CD1c-positive myeloid dendritic cell (primary cell): Measurements from ENCODE around the gene ALKBH6.
A peak's percentile ranks its signal among the peaks of the same experiment; 100 is the strongest.

Experiments used
- DNase-seq: peaks from one replicate; pipeline ENCODE4 v3.0.0-alpha.2; 2016; ENCODE audit errors: extremely low spot score

The ALKBH6 gene

DNA sequence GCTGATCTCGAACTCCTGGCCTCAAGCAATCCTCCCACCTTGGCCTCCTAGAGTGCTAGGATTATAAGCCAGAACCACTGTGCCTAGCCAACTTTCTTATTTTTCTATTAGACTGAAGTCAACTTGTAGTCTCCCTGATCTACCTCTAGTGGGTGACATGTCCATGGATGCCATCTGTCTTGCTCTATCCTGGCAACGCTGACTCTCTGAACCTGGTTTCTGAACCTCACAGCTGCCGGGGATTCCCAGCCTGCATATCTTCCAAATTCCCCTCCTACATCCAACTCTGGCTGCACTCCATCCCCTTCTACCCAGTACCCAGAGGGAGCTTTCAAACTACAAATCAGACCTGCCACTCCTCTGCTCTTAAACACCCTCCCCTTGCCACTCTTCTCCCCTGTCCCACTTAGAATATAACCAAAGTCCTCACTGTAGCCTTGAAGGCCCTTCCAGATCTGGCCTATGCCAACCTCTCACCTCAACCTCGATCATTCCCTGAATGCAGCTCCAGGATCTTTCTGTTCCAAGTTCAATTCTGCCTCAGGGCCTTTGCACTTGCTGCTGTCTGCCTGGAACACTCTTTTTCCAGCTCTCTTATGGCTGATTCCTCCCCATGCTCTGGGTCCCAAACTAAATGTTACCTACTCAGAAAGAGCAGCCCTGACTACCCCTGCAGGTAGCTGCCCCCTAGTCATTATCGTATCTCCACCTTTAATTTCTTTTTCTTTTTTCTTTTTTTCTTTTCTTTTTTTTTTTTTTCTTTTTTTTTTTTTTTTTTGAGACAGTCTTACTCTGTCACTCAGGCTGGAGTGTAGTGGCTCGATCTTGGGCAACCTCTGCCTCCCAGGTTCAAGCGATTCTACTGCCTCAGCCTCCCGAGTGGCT, 16.5 kb upstream of the ALKBH6 start:
- DNase-seq: no peak

DNA sequence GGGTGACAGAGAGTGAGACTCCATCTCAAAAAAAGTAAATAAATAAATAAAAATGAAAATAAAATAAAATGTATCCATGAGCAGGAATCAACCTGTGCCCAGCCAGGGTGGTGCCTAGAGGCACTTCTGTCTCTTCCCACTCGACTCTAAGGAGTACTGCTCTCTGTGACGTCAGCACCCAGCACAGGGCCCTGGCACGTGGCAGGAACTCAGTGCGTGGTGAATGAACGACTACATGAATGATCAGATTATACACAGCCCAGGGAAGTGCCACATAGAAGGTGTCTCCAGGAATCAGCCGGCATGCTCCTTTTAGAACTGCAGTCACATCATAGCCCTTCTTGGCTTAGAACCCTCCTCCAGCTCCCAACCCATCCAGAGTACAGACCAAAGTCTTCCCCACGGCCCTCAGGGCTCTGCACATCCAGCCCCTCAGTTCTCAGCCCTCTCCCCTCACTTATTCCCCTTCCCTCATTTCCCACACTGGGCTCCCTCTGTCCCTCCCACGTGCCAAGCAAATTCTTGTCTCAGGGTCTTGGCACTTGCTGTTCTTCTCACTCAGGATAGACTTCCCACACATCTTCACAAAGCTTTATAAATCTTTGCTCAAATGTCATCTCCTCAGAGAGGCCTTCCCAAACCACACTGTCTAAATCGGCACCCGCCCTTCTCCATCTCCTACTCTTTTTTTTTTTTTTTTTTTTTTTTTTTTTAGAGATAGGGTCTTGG, 14.5 kb upstream of the ALKBH6 start:
- DNase-seq: no peak

DNA sequence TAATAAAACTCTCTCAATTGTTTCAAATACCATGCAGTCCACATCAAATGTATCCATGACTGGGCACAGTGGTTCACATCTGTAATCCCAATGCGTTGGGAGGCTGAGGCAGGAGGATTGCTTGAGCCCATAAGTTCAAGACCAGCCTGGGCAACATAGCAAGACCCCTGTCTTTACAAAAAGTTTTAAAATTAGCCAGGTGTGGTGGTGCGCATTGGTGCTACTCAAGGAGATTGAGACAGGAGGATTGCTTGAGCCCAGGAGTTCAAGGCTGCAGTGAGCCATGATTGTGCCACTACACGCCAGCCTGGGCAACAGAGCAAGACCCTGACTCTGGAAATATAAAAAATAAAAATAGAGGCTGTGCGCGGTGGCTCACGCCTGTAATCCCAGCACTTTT, 13.7 kb upstream of the ALKBH6 start:
- no peak for DNase-seq

DNA sequence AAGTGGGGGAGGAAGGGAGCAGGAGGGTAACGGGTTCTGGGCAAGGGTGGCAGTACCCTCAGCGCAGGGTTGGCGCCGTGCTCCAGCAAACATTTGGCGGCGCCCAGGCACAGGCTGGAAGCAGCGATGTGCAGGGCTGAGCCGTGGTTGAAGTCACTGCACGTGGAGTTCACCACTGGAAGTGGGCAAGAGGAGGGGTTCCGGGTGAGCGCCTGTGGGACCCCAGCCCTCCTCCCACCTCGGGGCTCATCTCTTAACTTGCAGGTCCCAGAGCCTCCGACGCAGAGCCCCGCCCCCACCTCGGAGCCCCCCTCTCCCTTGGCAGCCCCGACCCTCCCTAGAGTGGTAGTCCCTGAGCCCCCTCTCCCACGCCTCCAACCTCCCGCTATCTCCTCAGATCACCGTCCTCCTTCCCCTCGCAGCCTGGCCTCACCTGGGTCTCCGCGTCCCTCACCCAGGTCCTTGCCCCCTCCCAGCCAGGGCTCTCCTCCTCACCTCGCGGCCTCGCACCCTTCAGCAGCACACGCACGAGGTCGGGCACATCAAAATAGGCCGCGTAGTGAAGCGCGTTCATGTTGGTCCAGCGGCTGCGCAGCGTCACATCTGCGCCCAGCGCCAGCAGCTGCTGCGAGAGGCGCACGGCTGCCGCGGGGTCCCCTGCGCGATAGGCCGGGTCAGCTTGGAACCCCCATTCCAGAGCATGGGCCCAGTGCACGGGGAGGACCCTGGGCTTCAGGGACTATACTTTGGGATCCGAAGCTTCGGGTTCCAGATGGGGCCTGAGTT, 12.3 kb upstream of the ALKBH6 start:
- DNase-seq: no peak

DNA sequence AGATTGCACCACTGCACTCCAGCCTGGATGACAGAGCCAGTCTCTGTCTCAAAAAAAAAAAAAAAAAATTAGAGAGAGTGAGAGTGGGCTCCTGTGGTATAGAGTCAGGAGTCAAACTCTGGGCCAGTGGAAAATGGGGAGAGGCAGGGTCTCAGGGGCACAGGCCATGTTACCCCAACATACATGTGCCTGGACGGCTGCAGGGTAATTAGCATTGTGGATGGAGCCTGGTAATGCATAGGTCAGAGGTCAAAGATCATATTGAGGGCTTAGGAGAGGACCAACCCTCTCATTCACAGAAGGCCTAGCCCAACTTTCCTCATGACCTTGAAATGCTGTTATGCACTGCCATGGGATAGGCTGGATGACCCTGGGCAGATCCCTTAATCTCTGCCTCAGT, 11.5 kb upstream of the ALKBH6 start:
- DNase-seq: no peak

DNA sequence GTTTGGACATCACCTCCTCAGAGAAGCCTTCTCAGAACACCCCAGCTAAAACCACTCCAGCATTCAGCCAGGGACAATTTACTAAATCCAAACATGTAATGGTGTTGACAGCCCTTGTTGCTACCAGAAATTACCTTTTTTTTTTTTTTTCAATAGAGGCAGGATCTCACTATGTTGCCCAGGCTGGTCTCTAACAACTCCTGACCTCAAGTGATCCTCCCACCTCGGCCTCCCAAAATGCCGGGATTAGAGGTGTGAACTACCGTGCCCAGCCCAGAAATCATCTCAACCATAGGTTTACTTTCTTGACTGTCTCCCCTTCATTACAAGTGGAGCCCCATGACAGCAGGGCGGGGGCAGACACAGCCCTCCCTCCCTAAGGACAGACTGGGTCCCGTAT, 9.4 kb upstream of the ALKBH6 start:
- DNase-seq: no peak

DNA sequence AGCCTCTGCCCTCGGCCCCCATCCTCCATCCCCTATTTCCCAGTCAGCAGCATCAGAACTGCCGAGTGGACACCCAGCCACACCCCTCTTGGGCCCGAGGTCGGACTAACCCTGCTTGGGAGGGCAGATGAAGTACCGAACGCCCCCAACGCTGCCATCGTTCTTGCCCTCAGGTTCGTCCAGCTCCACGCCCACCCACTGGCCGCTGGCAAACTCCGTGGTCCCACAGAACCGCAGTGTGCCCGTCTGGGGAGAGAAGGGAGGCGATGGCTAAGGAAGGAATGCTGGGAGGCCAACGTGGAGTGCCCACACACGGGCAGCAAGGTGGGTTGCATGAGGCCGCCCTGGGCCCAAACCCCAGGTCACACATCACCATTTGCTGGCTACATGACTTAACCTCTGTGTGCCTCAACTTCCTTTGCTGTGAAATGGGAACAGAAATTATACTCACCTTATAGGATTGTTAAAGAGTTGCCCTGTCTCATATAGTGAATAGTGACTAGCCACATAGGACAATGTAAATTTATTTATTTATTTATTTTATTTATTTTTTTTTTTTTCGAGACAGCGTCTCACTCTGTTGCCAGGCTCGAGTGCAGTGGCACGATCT, 5.2 kb upstream of the ALKBH6 start:
- no peak for DNase-seq

DNA sequence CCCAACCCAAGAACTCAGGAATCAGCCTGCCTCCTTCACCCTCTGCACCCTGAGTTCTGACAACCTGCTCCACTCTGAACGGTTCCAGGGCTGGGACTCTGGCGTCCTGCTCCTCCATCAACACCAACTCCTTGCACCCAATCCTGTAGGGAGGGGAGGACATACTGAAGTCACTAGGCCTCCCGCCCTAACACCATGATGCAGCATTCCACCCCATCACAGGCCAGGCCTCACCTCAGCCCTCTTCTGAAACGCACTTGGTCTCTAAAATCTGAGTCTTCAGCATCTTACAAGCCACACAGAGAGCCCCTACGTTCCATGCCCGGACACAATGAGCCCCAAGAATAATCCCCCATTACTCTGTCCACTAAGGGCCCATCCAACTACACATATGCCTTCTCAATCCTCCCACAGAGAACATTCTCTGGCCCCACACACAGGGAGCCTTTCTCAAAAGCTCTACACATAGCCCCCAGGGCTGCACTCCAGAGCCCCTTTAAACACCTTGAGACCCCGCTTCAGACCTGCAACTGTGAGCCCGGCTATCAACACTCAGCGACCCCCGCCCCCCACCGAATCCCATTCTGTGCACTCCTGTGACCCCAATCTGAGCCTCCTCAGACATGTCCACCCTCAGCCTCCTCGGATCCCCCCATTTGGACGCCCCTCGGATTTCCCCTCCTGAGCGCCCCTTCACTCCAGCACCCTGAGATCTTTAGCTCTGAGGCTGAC, 567 bp downstream of the ALKBH6 start:
- no peak for DNase-seq

DNA sequence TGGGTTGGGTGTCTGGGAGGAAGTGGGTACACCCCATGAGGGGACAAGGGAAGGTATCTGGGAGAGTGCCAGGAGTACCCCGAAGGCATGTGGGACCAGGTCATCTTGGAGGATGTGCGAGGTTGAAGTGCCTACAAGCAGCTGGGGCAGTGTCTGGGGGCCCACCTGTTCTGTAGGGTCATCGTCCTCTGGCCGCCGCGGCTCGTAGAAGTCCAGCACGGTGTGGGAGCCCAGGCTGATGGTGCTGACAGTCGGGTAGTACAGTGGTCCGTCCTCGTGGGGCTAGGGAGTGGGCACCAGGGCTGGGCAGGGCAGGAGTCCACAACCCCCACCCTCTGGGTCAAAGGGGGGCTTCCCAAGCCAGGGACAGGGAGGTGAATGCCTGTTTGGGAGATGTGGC, 3.6 kb downstream of the ALKBH6 start:
- no peak for DNase-seq

DNA sequence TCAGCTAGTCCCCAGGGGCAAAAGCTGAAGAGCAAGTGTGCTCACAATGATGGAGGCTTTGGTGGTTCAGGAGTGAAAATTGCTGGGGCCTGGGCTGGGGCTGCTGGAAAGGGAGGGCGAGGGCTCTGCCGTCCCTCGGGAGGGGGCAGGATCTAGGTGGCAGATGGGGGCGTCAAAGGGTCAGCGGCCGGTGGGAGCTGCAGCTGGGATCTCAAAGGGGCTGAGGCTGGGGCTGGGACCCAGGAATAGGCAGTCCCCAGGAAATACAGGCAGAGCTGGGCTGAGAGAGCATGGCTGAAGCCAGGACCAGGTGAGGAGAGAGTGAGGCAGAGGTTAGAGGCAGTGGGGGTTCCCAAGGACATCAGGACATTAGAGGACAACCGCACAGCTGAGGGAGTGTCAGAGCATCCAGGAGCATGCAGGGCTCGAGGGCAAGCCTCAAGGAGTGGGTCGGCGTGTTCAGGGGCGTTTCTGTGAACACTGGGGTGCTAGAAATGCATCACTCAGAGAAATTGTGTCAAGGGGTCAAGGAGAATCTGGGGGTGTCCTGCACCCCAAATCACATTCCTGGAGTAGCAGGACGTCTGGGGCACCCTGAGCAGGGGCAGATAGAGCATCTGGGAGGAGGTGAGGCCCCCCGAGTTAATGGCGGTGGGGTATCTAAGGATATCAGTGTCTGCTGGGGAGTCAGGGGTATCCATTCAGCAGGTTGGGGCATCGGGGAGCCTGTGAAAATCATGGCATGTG, 4.2 kb downstream of the ALKBH6 start:
- DNase-seq: no peak

DNA sequence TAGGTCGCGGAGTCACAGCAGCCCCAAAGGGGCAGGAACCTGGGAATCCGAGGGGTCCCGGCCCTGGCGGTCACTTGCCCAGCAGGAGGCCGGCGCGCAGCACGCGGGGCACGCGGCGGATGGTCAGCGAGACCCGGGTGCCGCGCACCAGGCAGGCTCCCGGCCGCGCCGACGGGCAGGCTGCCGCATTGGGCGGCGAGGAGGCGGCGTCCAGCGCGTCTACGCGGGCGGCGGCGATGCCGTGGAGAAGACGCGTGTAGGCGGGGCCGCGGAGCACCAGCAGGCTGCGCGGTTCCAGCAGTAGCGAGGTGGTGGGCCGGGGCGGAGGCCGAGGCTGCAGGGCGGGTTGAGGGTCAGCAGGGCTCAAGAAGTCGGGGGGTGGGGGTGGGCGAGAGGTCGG, 4.8 kb downstream of the ALKBH6 start:
- DNase-seq: peak; percentile 75

DNA sequence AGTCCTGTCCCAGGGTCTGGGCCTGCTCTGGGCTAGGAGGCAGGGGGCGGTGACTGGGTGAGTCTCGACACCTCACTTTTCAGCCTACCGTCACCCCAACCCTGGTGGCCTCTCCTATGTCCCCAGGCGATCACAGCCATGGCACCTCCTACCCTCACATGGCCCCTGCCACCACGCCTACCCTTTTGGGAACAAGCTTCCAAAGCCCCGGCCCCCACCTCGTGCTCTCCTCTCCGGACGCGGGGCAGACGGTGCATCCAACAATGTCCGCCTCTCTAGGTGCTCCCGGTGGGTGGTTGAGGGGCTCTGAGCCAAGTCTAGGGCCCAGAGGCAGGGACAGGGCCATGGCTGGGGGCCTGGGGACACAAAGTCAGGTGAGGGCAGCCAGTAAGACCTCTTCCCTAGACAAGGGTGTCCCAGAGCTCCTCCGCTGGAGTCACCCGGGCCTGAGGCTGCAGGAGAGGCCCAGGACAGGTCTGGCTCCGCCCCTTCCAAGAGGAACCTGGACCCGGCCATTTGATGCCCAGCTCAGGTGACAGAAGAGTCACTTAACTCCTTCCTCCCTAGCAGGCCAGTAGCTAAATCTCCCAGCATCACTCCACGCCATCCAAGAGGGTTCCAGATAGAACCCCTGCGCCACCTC, 5.6 kb downstream of the ALKBH6 start, which contains the start of gene SYNE4:
Gene SYNE4 (minus strand): TSS at position 478 of the 643 bp plus-strand sequence. CDS start 132 bp downstream, at position 346.
- DNase-seq: no peak

DNA sequence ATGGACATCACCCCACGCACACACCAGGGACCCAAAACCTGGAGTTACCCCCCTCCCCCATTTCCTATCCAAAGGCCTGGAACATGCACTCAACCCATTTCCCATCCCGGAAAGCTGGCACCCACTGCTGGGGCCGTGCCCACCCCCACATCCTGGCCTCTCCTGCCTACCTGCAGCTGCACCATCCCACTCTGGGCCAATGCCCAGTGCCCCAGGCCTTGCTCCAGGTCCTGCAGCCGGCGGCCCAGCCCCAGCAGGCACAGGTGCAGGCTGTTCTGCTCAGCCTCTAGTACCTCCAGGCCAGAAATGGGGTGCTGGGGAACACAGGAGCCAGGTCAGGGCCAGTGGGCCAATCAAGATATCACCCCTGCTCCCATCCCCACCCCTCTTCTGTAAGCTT, 7.1 kb downstream of the ALKBH6 start:
- no peak for DNase-seq

DNA sequence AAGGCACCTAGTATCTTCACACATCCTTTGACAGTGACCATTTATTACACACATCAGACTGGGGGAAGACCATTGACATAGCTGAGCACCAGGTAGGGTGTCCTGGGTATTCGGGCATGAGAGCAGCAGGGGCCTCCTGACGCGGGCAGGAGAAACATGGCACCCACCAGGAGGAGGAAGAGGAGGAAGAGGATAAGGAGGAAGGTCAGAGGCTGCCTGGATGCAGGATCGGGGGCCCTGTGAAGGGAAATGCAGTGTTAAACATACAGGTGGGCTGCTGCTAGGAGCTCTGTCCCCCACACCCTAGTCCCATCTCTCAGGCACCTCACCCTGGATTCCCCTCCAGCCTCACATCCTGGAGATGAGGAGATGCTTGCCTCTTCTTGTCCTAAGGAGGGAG, 10.7 kb downstream of the ALKBH6 start:
- DNase-seq: no peak

DNA sequence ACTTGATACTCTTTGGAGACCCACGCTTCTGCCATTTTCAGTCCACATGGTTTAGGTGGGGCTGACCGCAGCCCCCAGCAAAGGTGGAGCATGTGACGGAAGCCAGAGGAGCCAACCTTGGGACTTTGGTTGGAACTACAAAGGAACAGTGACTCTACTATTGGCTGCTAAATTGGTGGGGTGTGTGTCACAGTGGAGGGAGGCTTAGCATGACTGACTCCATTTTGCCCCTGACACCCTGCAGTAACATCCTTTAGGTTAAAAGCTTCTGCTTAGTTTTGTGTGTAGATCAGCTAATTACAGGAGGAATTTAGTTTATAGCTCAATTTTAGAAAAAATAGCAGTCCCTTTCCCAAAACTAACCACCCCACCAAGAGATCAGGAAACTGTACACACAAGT, 12.4 kb downstream of the ALKBH6 start:
- no peak for DNase-seq

DNA sequence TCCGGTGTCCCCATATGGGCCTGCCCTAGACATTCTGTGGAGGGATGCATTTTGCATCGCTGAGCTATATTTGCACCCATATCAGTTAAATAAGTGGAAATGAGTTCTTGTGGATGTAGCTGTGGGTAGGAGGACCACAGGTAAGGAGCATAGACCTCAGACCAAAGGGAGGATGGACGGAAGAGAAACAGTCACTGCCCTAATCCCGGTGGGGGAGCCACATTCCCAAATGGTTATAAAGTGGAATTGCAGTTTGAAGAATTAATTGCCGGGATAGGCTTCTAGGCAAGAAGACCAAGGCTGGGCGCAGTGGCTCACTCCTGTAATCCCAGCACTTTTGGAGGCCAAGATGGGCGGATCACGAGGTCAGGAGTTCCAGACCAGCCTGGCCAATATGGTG, 17.2 kb downstream of the ALKBH6 start:
- DNase-seq: no peak

DNA sequence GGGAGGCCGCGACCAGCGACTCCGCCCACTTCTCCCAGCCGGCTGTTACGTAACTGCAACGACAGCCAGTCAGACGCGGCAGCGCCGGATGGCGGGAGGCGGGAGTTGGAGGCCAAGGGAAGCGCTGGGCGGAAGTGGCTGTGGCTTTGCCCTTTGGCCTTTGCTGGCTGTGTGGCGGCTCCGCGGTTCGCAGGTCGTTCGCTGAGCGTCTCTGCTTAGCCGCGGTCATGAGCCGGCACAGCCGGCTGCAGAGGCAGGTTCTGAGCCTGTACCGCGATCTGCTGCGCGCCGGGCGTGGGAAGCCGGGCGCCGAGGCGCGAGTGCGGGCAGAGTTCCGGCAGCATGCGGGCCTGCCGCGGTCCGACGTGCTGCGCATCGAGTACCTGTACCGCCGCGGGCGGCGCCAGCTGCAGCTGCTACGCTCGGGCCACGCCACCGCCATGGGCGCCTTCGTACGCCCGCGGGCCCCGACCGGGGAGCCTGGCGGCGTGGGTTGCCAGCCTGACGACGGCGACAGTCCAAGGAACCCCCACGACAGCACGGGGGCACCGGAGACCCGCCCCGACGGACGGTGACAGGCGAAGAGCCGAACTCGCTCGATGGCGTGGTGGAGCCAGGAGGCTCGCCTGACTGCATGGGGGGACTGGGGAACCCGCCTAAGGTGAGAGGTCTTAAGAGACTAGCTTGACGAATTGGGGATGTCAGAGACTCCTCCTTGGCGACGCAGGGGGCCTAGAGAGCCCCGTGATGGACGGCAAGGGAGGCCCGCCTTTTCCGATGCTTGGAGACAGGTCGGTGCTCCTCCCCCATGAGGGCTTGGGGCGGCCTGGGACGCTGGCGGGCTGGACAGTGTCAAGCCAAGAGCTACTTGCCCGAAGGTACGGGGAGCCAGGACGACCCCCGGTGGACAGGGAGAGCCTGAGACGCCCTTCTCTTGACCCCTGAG, 18.7 kb downstream of the ALKBH6 start, which contains the start of gene SDHAF1:
Gene SDHAF1 (plus strand): TSS at position 141 of the 946 bp plus-strand sequence. CDS start 87 bp downstream, at position 228.
- DNase-seq: peak; percentile 98

DNA sequence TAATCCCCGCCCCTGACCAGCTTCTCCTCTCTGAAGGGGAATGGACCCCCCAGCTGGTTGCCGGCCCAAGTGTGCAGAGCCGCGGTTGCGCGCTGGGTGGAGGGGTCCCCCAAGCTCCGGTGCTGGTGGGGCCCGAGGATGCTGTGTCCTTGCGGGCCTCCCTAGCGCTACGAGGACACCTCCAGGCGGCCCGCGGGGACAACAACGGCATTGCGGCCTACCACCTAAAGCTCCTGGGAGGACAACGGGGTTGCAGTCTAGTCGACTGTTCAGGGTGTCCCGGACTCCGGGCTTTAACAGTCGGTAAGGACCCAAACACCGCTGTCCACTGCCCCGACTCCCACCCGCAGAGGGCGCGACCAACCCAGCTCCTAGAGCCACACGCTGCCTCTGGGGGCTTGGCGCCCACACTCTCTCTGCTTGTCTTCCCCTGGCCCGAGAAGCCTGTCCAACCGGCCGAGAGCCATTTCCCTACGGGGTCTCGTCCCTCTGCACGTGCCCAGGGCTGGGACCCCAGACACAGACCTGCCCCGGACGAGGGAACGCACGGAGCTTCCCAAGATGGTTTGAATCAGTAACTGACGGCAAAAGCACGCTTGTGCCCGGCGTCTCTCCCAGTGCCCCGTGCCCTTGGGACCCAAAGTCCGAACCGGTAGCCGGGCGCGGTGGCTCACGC, 20.0 kb downstream of the ALKBH6 start:
- DNase-seq: no peak
